Measurements from ENCODE around the gene VAPB. TPM values are rescaled to one million over a fixed set of nuclear protein-coding genes. Genes with fewer than 3 reads are reported as not detected.

The VAPB gene
- total RNA-seq, 1 experiment from 2014 or later = 51.1 TPM

DNA sequence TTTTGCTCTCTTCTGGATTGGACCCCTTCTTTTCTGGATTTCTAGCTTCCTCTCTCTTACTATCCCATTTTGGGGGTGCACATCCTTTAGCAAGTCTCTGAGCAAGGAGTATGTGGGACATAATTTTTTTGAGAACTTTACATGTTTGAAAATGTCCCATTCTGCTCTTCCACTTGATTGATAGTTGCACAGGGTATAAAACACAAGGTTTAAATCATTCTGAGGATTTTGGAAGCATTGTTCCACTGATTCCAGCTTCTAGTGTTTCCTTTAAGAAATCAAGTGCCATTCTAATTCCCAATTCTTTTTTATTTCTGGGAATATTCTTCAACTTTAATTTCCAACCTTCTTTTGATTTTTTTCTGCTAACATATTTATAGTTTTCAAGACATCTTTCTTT, 65.4 kb downstream of the VAPB start:
- H2AFZ ChIP-seq (ENCODE audit: low read depth, low read length, poor library complexity, severe bottlenecking) = no peak overlapping the region
- ChIA-PET RAD21 (ENCODE audit: low non-redundant PET in 1 of 2, low total read pairs in 2 of 2, uncharacterized antibody in 2 of 2, unreplicated experiment in 2 of 2) (no interaction called here), POLR2A (no interaction called here), CTCF (no interaction called here)
- ATAC-seq = no peak
- no peaks in the 10 kb centered on the region for H3K9me2 ChIP-seq (ENCODE audit: insufficient read depth)
- H3K9ac ChIP-seq (ENCODE audit: low read length) = no peak overlapping the region
- H3K4me3 ChIP-seq (replicated peaks in 1 of 2; ENCODE audit: low read depth in 1 of 2, low read length in 2 of 2) = no peak overlapping the region
- H3K36me3 ChIP-seq (ENCODE audit: control insufficient read depth in 1 of 2, insufficient read depth in 2 of 2, low read length in 2 of 2) = peaks cover 0 to 7% of the 10 kb centered on the region in 2 experiments; a peak in 1 of 4 replicates
- no peaks in the 10 kb centered on the region for H4K20me1 ChIP-seq (ENCODE audit: insufficient read depth)
- TF ChIP-seq EZH2 (IDR thresholded peaks at IDR 0.05) (no peak), SIN3A (IDR thresholded peaks at IDR 0.05; ENCODE audit: low read depth) (no peak), CEBPB (IDR thresholded peaks at IDR 0.05; ENCODE audit: low read depth) (no peak), EGR1 (IDR thresholded peaks at IDR 0.05; ENCODE audit: low read depth) (no peak), EZH2phosphoT487 (IDR thresholded peaks at IDR 0.05; ENCODE audit: borderline replicate concordance) (no peak), RAD21 (IDR thresholded peaks at IDR 0.05; ENCODE audit: low read depth) (no peak), POLR2AphosphoS5 (IDR thresholded peaks at IDR 0.05; ENCODE audit: low read depth, low read length) (no peak), POLR2A (IDR thresholded peaks at IDR 0.05; ENCODE audit: borderline replicate concordance, extremely low read depth, insufficient read depth, insufficient read length) (no peak), TCF7L2 (IDR thresholded peaks at IDR 0.05; ENCODE audit: borderline replicate concordance, extremely low read depth, insufficient read depth, insufficient read length) (no peak), SP1 (IDR thresholded peaks at IDR 0.05; ENCODE audit: low read depth) (no peak), JUND (IDR thresholded peaks at IDR 0.05) (no peak)
- TF ChIP-seq, protein P1, sequence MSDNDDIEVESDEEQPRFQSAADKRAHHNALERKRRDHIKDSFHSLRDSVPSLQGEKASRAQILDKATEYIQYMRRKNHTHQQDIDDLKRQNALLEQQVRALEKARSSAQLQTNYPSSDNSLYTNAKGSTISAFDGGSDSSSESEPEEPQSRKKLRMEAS (IDR thresholded peaks at IDR 0.05) = no peak
- TF ChIP-seq, protein P2, sequence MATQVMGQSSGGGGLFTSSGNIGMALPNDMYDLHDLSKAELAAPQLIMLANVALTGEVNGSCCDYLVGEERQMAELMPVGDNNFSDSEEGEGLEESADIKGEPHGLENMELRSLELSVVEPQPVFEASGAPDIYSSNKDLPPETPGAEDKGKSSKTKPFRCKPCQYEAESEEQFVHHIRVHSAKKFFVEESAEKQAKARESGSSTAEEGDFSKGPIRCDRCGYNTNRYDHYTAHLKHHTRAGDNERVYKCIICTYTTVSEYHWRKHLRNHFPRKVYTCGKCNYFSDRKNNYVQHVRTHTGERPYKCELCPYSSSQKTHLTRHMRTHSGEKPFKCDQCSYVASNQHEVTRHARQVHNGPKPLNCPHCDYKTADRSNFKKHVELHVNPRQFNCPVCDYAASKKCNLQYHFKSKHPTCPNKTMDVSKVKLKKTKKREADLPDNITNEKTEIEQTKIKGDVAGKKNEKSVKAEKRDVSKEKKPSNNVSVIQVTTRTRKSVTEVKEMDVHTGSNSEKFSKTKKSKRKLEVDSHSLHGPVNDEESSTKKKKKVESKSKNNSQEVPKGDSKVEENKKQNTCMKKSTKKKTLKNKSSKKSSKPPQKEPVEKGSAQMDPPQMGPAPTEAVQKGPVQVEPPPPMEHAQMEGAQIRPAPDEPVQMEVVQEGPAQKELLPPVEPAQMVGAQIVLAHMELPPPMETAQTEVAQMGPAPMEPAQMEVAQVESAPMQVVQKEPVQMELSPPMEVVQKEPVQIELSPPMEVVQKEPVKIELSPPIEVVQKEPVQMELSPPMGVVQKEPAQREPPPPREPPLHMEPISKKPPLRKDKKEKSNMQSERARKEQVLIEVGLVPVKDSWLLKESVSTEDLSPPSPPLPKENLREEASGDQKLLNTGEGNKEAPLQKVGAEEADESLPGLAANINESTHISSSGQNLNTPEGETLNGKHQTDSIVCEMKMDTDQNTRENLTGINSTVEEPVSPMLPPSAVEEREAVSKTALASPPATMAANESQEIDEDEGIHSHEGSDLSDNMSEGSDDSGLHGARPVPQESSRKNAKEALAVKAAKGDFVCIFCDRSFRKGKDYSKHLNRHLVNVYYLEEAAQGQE (IDR thresholded peaks at IDR 0.05; ENCODE audit: low read depth) = no peak
- H3K9me3 ChIP-seq (ENCODE audit: control insufficient read depth in 1 of 2, insufficient read depth in 1 of 2, low read depth in 1 of 2, low read length in 2 of 2) = no peaks in the 10 kb centered on the region; a peak in 1 of 4 replicates
- no peaks in the 10 kb centered on the region for H3K27me3 ChIP-seq (ENCODE audit: insufficient read depth, low read length)
- DNase-seq (ENCODE audit: low read depth, low spot score) = no peak
- H3K4me1 ChIP-seq (ENCODE audit: control insufficient read depth in 1 of 2, insufficient read depth in 2 of 2, low read length in 2 of 2) = no peaks in the 10 kb centered on the region
- no TSS peak for BruUV-seq (replicated peaks)
- intact Hi-C loops (cut with micrococcal nuclease) = no loop called here
- H3K27ac ChIP-seq (ENCODE audit: low read depth, low read length) = no peak overlapping the region
- no peaks in the 10 kb centered on the region for H3K79me2 ChIP-seq (ENCODE audit: insufficient read depth, low read length)
- H3K4me2 ChIP-seq (ENCODE audit: low read length) = no peak overlapping the region
